ENCODE results near the gene MEPCE. TPM values are rescaled to one million over a fixed set of nuclear protein-coding genes. Genes with fewer than 3 reads are reported as not detected.
"Not testable (repeated sequence)": the region's sequence is repeated elsewhere in the genome, so short reads cannot be mapped to it uniquely, and the experiment has no call there.

MEPCE gene
- total RNA-seq, 2 experiments from 2014 or later = 52.6 to 57.0 TPM

DNA sequence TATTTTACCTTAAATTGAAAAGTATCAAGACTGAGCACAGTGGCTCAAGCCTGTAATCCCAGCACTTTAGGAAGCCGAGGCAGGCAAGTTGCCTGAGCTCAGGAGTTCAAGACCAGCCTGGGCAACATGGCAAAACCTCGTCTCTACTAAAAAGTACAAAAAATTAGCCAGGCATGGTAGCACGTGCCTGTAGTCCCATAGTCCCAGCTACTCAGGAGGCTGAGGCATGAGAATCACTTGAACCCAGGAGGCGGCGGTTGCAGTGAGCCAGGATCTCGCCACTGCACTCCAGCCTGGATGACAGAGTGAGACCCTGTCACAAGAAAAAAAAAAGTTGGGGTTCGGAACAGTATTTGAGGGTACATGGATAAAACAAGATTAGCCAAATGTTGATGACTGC is 9.6 kb downstream of the MEPCE start:
- H3K9me3 ChIP-seq (ENCODE audit: control insufficient read depth in 1 of 2, insufficient read depth in 1 of 2, low read length in 2 of 2); ATAC-seq (ENCODE audit: poor library complexity); H3K36me3 ChIP-seq (ENCODE audit: insufficient read depth, low read length); H3K4me3 Mint-ChIP-seq; H3K9me3 Mint-ChIP-seq; H3K27me3 Mint-ChIP-seq; H3K27me3 ChIP-seq (ENCODE audit: control insufficient read depth in 1 of 2, insufficient read depth in 2 of 2, low read length in 2 of 2); H3K27ac ChIP-seq (ENCODE audit: low read depth in 1 of 2, low read length in 2 of 2); DNase-seq; H3K4me3 ChIP-seq (ENCODE audit: low read length); CTCF ChIA-PET; H3K27ac Mint-ChIP-seq: not testable (repeated sequence)
- Mint-ChIP-seq H3K4me1 (ENCODE audit: low read depth) (peaks cover 19% of the 10 kb centered on the region), H3K36me3 (ENCODE audit: low read depth) (peaks cover 19% of the 10 kb centered on the region)
- H3K4me1 ChIP-seq (ENCODE audit: insufficient read depth, low read length) = peaks cover 24% of the 10 kb centered on the region
- POLR2A ChIA-PET = interaction anchor here (1.5 to 6.0 kb wide), 2 partner anchors 10 to 147 kb away, joined by 4 to 84 read pairs; partner anchors contain the start of genes FBXO24, LRCH4, MEPCE and ZCWPW1
- intact Hi-C loops (cut with DNase I, micrococcal nuclease) = loop anchor here in 1 of 2 experiments (5.0 to 10.0 kb wide), 2 partner anchors 233 to 816 kb away; partner anchors contain the start of gene GNB2

GRCh38 chr7:100441641-100442535 is 12.3 kb downstream of the MEPCE start:
- Mint-ChIP-seq H3K27me3 (no peaks in the 10 kb centered on the region), H3K4me1 (ENCODE audit: low read depth) (peaks cover 6% of the 10 kb centered on the region), H3K36me3 (ENCODE audit: low read depth) (no peaks in the 10 kb centered on the region), H3K9me3 (no peaks in the 10 kb centered on the region), H3K27ac (no peak overlapping the region), H3K4me3 (no peak overlapping the region)
- TF ChIP-seq, protein P1, sequence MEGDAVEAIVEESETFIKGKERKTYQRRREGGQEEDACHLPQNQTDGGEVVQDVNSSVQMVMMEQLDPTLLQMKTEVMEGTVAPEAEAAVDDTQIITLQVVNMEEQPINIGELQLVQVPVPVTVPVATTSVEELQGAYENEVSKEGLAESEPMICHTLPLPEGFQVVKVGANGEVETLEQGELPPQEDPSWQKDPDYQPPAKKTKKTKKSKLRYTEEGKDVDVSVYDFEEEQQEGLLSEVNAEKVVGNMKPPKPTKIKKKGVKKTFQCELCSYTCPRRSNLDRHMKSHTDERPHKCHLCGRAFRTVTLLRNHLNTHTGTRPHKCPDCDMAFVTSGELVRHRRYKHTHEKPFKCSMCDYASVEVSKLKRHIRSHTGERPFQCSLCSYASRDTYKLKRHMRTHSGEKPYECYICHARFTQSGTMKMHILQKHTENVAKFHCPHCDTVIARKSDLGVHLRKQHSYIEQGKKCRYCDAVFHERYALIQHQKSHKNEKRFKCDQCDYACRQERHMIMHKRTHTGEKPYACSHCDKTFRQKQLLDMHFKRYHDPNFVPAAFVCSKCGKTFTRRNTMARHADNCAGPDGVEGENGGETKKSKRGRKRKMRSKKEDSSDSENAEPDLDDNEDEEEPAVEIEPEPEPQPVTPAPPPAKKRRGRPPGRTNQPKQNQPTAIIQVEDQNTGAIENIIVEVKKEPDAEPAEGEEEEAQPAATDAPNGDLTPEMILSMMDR (IDR thresholded peaks at IDR 0.05) = no peak
- DNase-seq (peak in 1 of 14 experiments; percentile 27), ATAC-seq (ENCODE audit: poor library complexity) (no peak)
- Histone ChIP-seq H3K36me3 (ENCODE audit: insufficient read depth, low read length) (no peaks in the 10 kb centered on the region), H3K27me3 (ENCODE audit: control insufficient read depth in 1 of 2, insufficient read depth in 2 of 2, low read length in 2 of 2) (no peaks in the 10 kb centered on the region), H3K9me3 (ENCODE audit: control insufficient read depth in 1 of 2, insufficient read depth in 1 of 2, low read length in 2 of 2) (no peaks in the 10 kb centered on the region), H3K27ac (ENCODE audit: low read depth in 1 of 2, low read length in 2 of 2) (no peak overlapping the region), H3K4me3 (ENCODE audit: low read length) (no peak overlapping the region), H3K4me1 (ENCODE audit: insufficient read depth, low read length) (peaks cover 21% of the 10 kb centered on the region)
- ChIA-PET POLR2A (interaction anchor here (1.2 to 6.0 kb wide), 2 partner anchors 12 to 143 kb away, joined by 3 to 84 read pairs; partner anchors contain the start of genes MEPCE and ZCWPW1), CTCF (no interaction called here)
- intact Hi-C loops (cut with DNase I, micrococcal nuclease) = no loop called here

GRCh38 chr7:100443096-100443840 is 13.6 kb downstream of the MEPCE start:
- ATAC-seq (ENCODE audit: poor library complexity) = no peak
- no peak overlapping the region for H3K4me3 ChIP-seq (ENCODE audit: low read length)
- H3K27ac Mint-ChIP-seq = no peak overlapping the region
- H3K4me1 ChIP-seq (ENCODE audit: insufficient read depth, low read length) = peaks cover 16% of the 10 kb centered on the region
- H3K4me1 Mint-ChIP-seq (ENCODE audit: low read depth) = peaks cover 6% of the 10 kb centered on the region
- ChIA-PET CTCF (interaction anchor here (0.5 kb wide), 1 partner anchor 117 kb away, joined by 4 read pairs; no protein-coding TSS in a partner anchor), POLR2A (interaction anchor here (0.7 to 2.8 kb wide), 2 partner anchors 15 to 105 kb away, joined by 3 to 10 read pairs; partner anchors contain the start of gene ZCWPW1)
- no peaks in the 10 kb centered on the region for H3K36me3 ChIP-seq (ENCODE audit: insufficient read depth, low read length)
- H3K4me3 Mint-ChIP-seq = no peak overlapping the region
- intact Hi-C loops (cut with DNase I, micrococcal nuclease) = no loop called here
- H3K9me3 Mint-ChIP-seq = no peaks in the 10 kb centered on the region
- TF ChIP-seq, protein P1 (IDR thresholded peaks at IDR 0.05) = no peak
- no peaks in the 10 kb centered on the region for H3K27me3 ChIP-seq (ENCODE audit: control insufficient read depth in 1 of 2, insufficient read depth in 2 of 2, low read length in 2 of 2)
- H3K27ac ChIP-seq (ENCODE audit: low read depth in 1 of 2, low read length in 2 of 2) = no peak overlapping the region
- peak in 1 of 14 experiments; percentile 23 for DNase-seq
- no peaks in the 10 kb centered on the region for H3K27me3 Mint-ChIP-seq
- H3K9me3 ChIP-seq (ENCODE audit: control insufficient read depth in 1 of 2, insufficient read depth in 1 of 2, low read length in 2 of 2) = no peaks in the 10 kb centered on the region
- H3K36me3 Mint-ChIP-seq (ENCODE audit: low read depth) = no peaks in the 10 kb centered on the region
